HG03442 (cell line): ENCODE measurements around the gene ECHDC1.

Experiments
- ATAC-seq: cut with Tn5 transposase; IDR thresholded peaks from one replicate; pipeline ENCODE4 v1.9.1; 2021; ENCODE audit warnings: mild to moderate bottlenecking, moderate library complexity; ENCODE audit not compliant: unreplicated experiment

ECHDC1 gene

GRCh38 chr6:127243501-127243900, 99.9 kb downstream of the ECHDC1 start:
- ATAC-seq: no peak
